Activated CD8-positive, alpha-beta T cell treated with anti-CD3 and anti-CD28 coated beads for 36 hours (primary cell): ENCODE measurements around the gene FGF2. TPM values are rescaled to one million over a fixed set of nuclear protein-coding genes. Genes with fewer than 3 reads are reported as not detected.

Experiments
- ATAC-seq: fragments of 200-7000 bp; cut with Tn5 transposase; one replicate; pipeline ENCODE4 v1.10.0; 2021; ENCODE audit warnings: mild to moderate bottlenecking, moderate library complexity
- CTCF ChIA-PET: fragments of 350-600 bp; sonication (Branson Sonifier 250); formaldehyde crosslinking; loops from one replicate; lab custom pipeline; 2021; ENCODE audit warnings: antibody characterized with exemption; lab: Charles Lee
- POLR2A ChIA-PET: fragments of 350-600 bp; sonication (Branson Sonifier 250); formaldehyde crosslinking; loops from one replicate; lab custom pipeline; 2021; ENCODE audit warnings: antibody characterized with exemption; lab: Charles Lee
- DNase-seq: peaks from one replicate; pipeline ENCODE4 v3.0.0-alpha.2; 2020
- H3K27ac Mint-ChIP-seq: one replicate; pipeline ENCODE4 v1.8.0; 2021; ENCODE audit warnings: mild to moderate bottlenecking, mixed read lengths
- H3K27me3 Mint-ChIP-seq: one replicate; pipeline ENCODE4 v1.8.0; 2021; ENCODE audit warnings: mixed read lengths
- H3K36me3 Mint-ChIP-seq: one replicate; pipeline ENCODE4 v1.8.0; 2021; ENCODE audit warnings: low read depth, mixed read lengths
- H3K4me1 Mint-ChIP-seq: one replicate; pipeline ENCODE4 v1.8.0; 2021; ENCODE audit warnings: low read depth, mixed read lengths
- H3K4me3 Mint-ChIP-seq: one replicate; pipeline ENCODE4 v1.8.0; 2021; ENCODE audit warnings: mild to moderate bottlenecking, moderate library complexity, mixed read lengths
- H3K9me3 Mint-ChIP-seq: one replicate; pipeline ENCODE4 v1.8.0; 2021; ENCODE audit warnings: mixed read lengths
- intact Hi-C: fragments of 100-400 bp; cut with micrococcal nuclease; formaldehyde crosslinking; loops from one replicate; pipeline ENCODE4 v1.10.0; 2022
- total RNA-seq, 2 experiments: library from RNA; stranded (reverse); gene quantifications; one replicate each; pipeline ENCODE4 v1.2.3, GENCODE V29; 2021
- TF ChIP-seq, protein P1 (sequence below): fragments of 200-600 bp; IDR thresholded peaks from one replicate; pipeline ENCODE4 v1.8.0; 2022; ENCODE audit warnings: antibody characterized with exemption, mild to moderate bottlenecking

FGF2 gene
- total RNA-seq, 2 experiments from 2014 or later = 0.13 TPM; not detected in 1

- no peaks in the 10 kb centered on the region for H3K9me3 Mint-ChIP-seq
- DNase-seq (no peak), ATAC-seq (no peak)
- no peak overlapping the region for H3K4me3 Mint-ChIP-seq
- no peak overlapping the region for H3K27ac Mint-ChIP-seq
- TF ChIP-seq, protein P1, sequence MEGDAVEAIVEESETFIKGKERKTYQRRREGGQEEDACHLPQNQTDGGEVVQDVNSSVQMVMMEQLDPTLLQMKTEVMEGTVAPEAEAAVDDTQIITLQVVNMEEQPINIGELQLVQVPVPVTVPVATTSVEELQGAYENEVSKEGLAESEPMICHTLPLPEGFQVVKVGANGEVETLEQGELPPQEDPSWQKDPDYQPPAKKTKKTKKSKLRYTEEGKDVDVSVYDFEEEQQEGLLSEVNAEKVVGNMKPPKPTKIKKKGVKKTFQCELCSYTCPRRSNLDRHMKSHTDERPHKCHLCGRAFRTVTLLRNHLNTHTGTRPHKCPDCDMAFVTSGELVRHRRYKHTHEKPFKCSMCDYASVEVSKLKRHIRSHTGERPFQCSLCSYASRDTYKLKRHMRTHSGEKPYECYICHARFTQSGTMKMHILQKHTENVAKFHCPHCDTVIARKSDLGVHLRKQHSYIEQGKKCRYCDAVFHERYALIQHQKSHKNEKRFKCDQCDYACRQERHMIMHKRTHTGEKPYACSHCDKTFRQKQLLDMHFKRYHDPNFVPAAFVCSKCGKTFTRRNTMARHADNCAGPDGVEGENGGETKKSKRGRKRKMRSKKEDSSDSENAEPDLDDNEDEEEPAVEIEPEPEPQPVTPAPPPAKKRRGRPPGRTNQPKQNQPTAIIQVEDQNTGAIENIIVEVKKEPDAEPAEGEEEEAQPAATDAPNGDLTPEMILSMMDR = no peak
- intact Hi-C loops = no loop called here
- H3K4me1 Mint-ChIP-seq = no peaks in the 10 kb centered on the region
- CTCF ChIA-PET = interaction anchor here (1.5 kb wide), 1 partner anchor 152 kb away, joined by 3 read pairs; no protein-coding TSS in a partner anchor
- POLR2A ChIA-PET = no interaction called here
- no peaks in the 10 kb centered on the region for H3K36me3 Mint-ChIP-seq
- no peaks in the 10 kb centered on the region for H3K27me3 Mint-ChIP-seq
Measured at GRCh38 chr4:122909683-122910082, 83.1 kb downstream of the FGF2 start.

GRCh38 chr4:122911588-122911987 lies 85.0 kb downstream of the FGF2 start:
- intact Hi-C loops = no loop called here
- H3K4me3 Mint-ChIP-seq = no peak overlapping the region
- no peak for DNase-seq
- ChIA-PET CTCF (interaction anchor here (1.0 to 1.1 kb wide), 2 partner anchors 9 to 179 kb away, joined by 3 read pairs; partner anchors contain the start of gene BBS12), POLR2A (no interaction called here)
- H3K9me3 Mint-ChIP-seq = no peaks in the 10 kb centered on the region
- no peaks in the 10 kb centered on the region for H3K4me1 Mint-ChIP-seq
- H3K27ac Mint-ChIP-seq = no peak overlapping the region
- H3K36me3 Mint-ChIP-seq = peaks cover 2% of the 10 kb centered on the region
- no peak for ATAC-seq
- TF ChIP-seq, protein P1 = no peak
- no peaks in the 10 kb centered on the region for H3K27me3 Mint-ChIP-seq

- no peaks in the 10 kb centered on the region for H3K27me3 Mint-ChIP-seq
- H3K9me3 Mint-ChIP-seq = no peaks in the 10 kb centered on the region
- TF ChIP-seq, protein P1 = no peak
- no peak overlapping the region for H3K4me3 Mint-ChIP-seq
- no peaks in the 10 kb centered on the region for H3K4me1 Mint-ChIP-seq
- H3K27ac Mint-ChIP-seq = no peak overlapping the region
- intact Hi-C loops = no loop called here
- ATAC-seq (no peak), DNase-seq (no peak)
- CTCF ChIA-PET = interaction anchor here (1.1 to 3.0 kb wide), 3 partner anchors 17 to 195 kb away, joined by 3 to 15 read pairs (median 3); no protein-coding TSS in a partner anchor
- POLR2A ChIA-PET = no interaction called here
- H3K36me3 Mint-ChIP-seq = peaks cover 2% of the 10 kb centered on the region
Measured at GRCh38 chr4:122912810-122913575, 86.4 kb downstream of the FGF2 start.

DNA sequence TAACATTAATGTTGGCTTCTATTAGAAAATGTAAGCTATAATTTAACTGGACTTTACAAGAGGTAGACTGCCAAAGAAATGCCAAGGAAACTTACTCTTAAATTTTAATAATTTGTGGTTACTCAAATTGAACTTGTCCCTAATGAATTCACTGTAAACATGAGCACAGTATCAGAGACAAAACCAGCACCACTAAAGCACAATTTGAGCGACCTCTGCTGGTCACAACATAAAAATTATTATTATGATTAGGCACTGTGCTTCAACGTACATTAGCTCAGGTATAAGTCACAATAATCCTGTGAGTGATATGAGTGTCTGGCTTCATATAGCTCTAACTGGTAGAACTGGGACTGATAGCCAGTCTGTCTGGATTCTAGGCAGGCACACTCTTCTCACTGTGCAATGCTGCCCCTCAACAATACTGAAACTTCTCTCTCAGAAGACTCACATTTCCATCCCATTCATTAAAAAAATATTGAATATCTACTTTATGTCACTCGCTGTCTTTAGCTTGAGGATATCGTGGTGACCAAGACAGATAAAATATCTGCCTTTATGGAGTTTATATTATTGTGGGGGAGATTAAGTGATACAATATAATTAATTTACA lies 87.8 kb downstream of the FGF2 start:
- ChIA-PET CTCF (interaction anchor here (0.6 to 3.0 kb wide), 7 partner anchors 10 to 197 kb away, joined by 3 to 15 read pairs (median 3); no protein-coding TSS in a partner anchor), POLR2A (no interaction called here)
- Mint-ChIP-seq H3K27me3 (no peaks in the 10 kb centered on the region), H3K9me3 (no peaks in the 10 kb centered on the region), H3K27ac (no peak overlapping the region), H3K4me3 (no peak overlapping the region), H3K4me1 (no peaks in the 10 kb centered on the region), H3K36me3 (peaks cover 2% of the 10 kb centered on the region)
- ATAC-seq = no peak
- TF ChIP-seq, protein P1 = no peak
- DNase-seq = no peak
- intact Hi-C loops = no loop called here

DNA sequence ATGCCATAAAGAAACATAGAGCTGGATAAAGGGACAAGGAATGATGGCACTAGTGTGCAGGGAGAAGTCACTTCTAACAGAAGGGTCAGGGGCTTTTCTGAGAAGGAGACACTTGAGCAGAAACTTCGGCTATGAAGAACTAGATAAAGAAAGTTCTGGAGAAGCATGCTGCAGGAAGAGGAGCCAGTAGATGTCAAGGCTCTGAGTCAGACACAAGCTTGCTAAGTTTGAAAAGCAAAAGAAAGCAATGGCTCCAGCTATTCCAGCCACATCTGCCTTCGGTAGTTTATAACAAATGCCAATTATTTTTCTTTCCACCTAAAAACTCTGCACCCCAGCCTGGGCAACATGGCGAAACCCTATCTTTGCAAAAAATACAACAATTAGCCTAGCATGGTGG lies 88.3 kb downstream of the FGF2 start:
- no peak for ATAC-seq
- Mint-ChIP-seq H3K4me1 (no peaks in the 10 kb centered on the region), H3K9me3 (no peaks in the 10 kb centered on the region), H3K36me3 (peaks cover 2% of the 10 kb centered on the region), H3K27me3 (no peaks in the 10 kb centered on the region), H3K4me3 (no peak overlapping the region), H3K27ac (no peak overlapping the region)
- POLR2A ChIA-PET = no interaction called here
- TF ChIP-seq, protein P1 = no peak
- DNase-seq = no peak
- intact Hi-C loops = no loop called here
- CTCF ChIA-PET = interaction anchor here (0.9 to 3.0 kb wide), 5 partner anchors 16 to 157 kb away, joined by 3 to 15 read pairs (median 3); no protein-coding TSS in a partner anchor
